NCI-H524 (cell line): Measurements from ENCODE around the gene ESPNL.
"Not testable (repeated sequence)": the region's sequence is repeated elsewhere in the genome, so short reads cannot be mapped to it uniquely, and the experiment has no call there.

Source experiments
- DNase-seq, 2 experiments: peaks; one replicate each; lab custom pipeline; 2025; lab: John Stamatoyannopoulos, UW

ESPNL gene

GRCh38 chr2:238114331-238114841 lies 14.2 kb downstream of the ESPNL start:
- DNase-seq: no peak

DNA sequence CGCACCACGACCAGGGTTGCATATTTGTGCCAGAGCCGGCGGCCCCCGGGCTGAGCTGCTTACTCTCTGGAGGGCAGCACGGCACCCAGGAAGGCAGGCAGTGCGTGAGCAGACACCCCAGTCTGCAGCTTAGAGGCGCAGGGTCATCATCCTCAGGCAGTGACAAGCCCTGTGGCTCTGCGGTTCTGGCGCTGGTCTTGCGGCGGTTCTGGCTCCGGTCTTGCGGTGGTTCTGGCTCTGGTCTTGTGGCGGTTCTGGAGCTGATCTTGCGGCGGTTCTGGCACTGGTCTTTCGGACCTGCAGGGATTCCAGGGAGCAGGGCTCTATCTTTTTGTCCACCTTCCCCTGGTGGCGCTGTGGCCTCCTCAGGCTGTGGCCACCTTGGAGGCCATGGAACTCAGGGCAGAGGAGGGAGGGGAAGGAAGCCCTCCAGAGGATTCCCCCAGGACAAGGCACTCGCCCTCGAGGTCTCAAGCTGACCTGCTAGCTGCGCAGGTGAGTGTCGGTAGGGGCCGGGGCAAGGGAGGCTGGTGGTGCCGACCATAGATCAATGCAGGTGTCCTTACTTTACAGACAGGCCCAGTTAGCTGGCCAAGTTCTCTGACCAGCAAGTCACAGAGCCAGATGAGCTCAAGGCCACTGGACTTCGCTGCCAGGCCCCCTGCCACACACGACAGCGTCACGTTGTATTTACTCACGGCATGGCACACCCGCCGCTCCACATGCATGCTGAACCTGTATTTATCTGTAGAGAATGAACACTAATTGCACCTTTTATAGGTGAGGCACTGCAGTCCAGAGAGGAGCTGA lies 14.9 kb downstream of the ESPNL start:
- no peak for DNase-seq

GRCh38 chr2:238115709-238116108 lies 15.6 kb downstream of the ESPNL start:
- not testable (repeated sequence) for DNase-seq

- DNase-seq: no peak
Measured at GRCh38 chr2:238116298-238117198, 16.4 kb downstream of the ESPNL start.

- DNase-seq: no peak
Measured at GRCh38 chr2:238117199-238118154, 17.3 kb downstream of the ESPNL start.

DNA sequence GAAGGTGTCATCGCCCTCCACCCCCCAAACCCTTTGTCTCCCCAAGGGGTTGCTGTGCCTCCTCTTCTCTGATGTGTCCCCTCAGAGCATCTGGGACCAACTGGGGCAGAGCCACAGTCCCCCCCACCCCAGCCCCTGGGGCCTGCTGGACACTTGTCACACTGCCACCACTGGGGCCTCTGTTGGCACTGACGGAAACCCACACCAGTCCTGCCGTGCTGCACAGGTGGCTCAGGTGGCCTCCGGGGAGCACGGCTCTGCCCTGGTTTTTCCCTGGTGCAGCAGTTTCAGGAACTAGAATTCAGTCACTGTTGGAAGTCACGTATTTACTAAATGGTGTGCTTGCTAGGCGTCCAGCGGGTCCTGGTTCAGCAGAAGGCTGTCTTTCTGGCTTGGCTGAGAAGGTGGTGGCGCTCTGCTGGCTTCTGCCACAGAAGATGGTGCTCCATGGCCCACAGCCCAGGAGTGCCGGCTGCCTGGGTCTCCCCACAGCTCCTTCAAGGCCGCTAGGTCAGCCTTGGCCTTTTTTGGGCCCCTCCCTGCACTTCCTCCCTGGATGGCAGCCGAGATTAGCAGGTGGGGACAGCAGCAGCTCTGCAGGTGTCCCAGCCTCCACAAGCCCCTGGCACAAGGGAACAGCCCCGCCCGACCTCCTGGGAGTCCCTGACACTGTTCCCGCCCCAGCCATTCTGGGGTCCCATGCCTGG lies 19.8 kb downstream of the ESPNL start:
- DNase-seq: no peak

DNA sequence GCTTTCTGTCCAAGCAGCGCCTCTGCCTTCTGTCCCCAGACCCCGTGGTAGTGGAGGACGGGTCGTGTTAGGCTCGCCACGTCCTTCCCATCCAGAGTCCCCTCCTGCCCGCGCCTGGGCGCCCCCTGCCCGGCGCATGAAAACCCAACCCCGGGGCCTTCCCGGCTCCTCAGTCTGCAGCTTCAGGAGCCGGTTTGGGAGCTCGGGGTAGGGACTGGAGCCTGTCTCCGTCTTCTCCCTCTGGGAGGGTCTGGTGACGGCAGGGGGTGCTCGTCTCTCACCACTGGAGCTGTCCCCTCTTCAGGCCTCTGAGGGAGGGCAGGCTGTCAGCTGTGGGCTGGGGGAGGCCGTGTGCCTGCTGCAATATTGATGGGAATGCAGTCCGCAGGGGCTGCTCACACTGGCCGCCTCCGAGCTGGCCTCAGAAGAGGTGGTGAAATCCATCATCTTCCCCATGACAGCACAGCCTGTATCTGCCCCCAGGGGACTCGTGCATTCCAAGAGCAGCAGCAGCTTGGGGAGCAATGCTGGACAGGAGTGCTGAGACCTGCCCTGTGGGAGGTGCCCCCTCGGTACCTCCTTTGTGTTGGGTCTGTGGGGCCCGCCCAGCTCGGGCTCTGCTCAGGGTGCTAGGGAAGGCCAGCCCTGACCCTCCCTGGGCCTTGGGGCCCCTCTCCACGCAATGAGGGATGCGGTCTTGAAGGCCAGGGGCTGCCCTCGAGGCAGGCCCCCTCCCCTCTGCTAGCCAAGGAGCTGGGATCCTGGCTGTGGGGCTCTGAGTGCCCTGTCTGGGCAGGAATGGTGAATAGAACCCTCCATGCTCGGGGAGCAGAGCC lies 20.5 kb downstream of the ESPNL start:
- peak in 1 of 2 experiments; percentile 10 for DNase-seq

- no peak for DNase-seq
Measured at GRCh38 chr2:238121511-238122286, 21.6 kb downstream of the ESPNL start.

DNA sequence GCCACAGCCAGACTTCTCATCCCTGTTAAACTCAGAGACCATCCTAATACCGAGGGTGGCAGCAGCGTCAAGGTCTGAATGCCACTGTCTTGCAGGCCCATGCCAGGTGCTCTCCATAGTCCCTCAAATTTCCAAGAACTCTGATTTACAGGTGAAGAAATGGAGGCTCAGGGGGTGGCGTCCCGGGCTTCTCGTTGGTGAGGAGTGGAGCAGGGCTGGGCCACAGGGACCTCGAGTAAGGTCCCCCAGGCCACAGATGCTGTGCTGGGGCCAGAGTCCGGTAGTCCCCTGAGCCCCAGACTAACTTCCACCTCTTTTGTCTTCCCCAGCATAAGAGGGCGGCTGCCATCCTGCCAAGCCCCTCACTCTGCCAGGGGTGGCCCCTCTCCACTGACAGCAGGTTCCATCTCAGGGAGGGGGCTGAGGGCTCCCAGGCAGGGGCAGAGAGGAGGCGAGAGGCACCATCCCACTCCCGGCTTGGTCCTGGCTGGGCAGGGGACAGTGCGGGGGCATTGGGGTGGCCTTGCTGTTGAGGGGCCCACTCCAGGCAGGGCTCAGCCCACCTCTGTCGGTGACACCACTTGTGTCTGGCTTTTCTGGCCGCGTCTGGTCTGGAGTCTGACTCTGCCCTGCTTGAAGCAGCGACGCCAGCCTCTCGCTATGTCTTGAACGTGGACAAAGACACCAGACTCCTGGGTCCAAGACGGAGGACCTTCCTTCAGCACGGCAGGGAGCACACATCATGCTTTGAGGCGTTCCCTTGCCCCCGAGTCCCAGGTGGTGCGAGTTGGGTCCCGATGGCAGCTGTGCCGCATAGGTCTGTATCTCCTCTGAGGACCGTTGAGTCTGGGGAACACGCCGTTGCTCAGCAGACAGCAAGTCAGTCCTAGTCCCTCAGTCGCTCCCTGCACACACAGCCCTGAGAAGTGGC lies 22.4 kb downstream of the ESPNL start:
- DNase-seq: no peak

DNA sequence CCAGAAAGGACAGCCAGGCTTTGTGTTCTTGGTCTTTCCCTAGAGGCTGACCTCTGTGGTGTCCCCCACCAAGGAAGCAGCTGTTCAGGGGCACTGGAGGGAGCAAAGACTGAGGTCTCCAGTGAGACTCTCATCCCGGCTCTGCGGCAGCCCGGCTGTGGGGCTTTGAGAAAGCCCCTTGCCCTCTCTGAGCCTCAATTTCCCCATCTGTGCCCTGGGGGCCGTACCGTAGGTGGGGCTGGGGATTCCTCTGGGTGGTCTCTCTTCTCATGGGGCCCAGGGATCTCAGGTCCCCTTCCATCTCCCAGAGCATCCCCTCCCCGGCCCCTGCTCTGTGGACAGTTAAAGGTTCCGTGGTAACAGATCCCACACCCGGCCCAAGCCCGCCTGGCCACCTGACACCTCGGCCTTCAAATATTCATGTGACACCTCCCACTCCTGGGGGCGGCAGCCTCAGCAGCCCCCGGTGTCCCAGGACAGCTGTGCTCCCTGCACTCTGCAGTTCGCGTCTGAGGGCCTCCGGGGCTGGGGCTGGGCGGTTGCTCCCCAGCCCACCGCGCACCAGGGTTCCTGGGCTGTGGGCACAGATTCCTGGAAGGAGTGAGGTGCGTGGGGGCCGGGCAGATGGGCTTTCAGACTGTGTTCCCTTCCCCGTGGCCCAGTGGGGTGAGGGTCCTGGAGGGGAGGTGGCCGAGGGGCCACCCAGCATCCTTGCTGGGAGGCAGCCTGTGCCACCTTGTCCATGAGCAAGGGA lies 23.3 kb downstream of the ESPNL start:
- no peak for DNase-seq

GRCh38 chr2:238123991-238124470 lies 23.9 kb downstream of the ESPNL start:
- no peak for DNase-seq

DNA sequence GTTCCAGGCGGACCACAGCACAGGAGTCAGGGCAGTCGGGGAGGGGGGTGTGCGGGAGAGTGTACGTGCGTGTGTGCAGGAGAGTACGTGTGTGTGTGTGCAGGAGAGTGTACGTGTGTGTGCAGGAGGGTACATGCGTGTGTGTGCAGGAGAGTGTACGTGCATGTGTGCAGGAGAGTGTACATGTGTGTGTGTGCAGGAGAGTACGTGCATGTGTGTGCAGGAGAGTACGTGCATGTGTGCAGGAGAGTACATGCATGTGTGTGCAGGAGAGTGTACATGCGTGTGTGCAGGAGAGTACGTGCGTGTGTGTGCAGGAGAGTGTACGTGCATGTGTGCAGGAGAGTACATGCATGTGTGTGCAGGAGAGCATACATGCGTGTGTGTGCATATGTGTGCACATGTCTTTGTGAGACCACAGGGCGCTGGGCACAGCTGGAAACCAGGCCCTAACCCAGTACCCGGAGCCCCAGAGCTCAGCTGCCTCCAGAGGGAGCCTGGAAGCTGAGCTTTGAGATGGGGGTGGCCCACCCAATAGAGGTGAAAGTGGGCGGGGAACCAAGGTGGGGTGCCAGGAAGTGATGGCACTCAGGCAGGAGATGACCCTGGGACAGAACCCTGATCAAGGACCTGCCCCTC lies 24.5 kb downstream of the ESPNL start:
- no peak for DNase-seq

DNA sequence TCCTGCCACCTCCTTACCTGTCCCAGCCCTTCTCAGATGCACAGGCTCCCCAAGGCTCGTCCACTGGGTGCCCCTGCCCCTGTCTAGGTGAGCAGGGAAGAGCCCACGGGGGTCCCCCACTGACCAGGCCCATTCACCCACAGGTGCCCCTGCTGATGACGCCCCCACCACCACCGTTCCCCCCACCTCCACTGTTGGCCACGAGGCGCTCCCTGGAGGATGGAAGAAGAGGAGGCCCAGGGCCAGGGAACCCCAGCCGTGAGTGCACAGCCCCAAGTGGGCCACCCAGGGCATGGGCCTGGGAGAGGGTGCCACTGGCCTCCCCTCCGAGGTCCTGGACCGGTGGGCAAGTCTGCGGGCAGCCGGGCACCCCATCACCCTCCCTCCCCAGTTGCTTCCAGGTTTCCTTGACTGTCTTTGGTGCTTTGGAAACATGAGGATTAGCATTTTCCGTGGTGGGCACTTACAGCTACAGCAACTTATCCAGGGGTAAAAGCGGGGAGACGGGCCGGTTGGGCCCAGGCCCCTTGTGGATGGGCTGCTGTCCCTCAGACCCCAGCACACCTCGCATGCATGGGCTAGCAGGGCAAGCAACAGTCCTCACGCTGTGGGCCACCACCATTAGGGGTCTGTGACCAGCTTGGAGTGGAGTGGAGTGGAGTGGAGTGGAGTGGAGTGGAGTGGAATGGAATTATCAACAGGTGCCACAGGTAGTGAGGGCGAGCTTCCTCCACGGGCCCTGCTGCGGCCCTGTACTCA lies 25.2 kb downstream of the ESPNL start:
- DNase-seq: no peak

DNA sequence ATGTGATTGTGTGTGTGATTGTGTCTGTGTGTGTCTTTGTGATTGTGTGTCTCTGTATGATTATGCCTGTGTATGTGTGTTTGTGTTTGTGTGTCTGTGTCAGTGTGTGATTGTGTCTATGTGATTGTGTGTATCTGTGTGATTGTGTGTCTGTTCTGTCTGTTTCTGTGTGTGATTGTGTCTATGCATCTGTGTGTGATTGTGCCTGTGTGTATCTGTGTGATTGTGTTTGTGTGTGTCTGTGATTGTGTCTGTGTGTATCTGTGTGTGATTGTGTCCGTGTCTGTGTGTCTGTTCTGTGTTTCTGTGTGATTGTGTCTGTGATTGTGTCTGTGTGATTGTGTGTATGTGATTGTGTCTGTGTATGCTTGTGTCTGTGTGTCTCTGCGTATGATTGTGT lies 26.2 kb downstream of the ESPNL start:
- DNase-seq: no peak

GRCh38 chr2:238126775-238127164 lies 26.6 kb downstream of the ESPNL start:
- DNase-seq: no peak
